ENCODE data around the gene JPH2.

JPH2 gene

DNA sequence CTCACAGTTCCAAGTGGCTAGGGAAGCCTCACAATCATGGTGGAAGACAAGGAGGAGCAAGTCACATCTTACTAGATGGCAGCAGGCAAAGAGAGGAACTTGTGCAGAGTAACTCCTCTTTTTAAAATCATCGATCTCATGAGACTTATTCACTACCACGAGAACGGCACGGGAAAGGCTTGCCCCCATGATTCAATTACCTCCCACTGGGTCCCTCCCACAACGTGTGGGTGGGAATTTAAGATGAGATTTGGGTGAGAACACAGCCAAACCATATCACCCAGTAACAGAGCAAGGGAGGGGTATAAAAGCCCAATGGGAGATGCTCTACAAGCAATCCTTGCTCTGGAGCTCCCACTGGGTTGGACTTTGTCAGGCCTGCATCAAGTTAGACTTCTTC is 80.4 kb downstream of the JPH2 start:
- H3K4me3 ChIP-seq (ENCODE audit: low read depth, low read length) = no peak overlapping the region
- TF ChIP-seq CTCF (IDR thresholded peaks at IDR 0.05; ENCODE audit: low read depth, low read length) (no peak), MYC (IDR thresholded peaks at IDR 0.05; ENCODE audit: low read depth, low read length) (no peak), MAX (IDR thresholded peaks at IDR 0.05; ENCODE audit: low read depth, low read length) (no peak), POLR2A (IDR thresholded peaks at IDR 0.05; ENCODE audit: extremely low read depth, insufficient read length) (no peak)
- no peak for DNase-seq (ENCODE audit: low read depth)

DNA sequence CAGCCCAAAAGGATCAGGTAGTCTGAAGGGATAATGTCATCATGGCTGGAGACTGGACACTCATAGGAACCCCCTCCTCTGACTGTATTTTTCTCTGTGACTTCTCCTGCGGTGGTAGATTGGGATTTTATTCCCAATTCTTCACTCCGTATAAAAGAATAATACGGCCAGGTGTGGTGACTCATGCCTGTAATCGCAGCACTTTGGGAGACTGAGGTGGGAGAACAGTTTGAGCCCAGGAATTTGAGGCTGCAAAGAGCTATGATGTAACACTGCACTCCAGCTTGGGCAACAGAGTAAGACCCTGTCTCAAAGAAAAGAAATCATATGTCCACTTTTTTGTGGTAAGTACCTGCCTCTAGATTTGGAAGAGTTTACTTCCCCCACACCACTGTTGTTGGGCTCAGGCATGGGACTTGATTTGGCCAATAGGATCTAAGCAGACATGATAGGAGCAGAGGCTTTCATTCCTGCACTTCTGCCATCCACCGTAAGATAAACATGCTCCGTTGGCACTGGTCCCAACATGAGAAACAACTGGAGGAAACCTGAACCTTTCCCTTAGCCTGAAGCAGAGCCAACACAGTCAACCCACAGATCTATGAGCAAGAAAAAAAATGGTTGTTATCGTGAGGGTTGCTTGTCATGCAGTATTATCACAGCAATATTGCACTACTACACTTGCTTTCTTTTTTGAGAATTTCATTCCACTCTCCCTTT is 82.0 kb downstream of the JPH2 start:
- TF ChIP-seq MAX (IDR thresholded peaks at IDR 0.05; ENCODE audit: low read depth, low read length) = no peak
- TF ChIP-seq CTCF (IDR thresholded peaks at IDR 0.05; ENCODE audit: low read depth, low read length) = no peak
- TF ChIP-seq POLR2A (IDR thresholded peaks at IDR 0.05; ENCODE audit: extremely low read depth, insufficient read length) = no peak
- no peak for TF ChIP-seq MYC (IDR thresholded peaks at IDR 0.05; ENCODE audit: low read depth, low read length)
- no peak for DNase-seq (ENCODE audit: low read depth)
- no peak overlapping the region for H3K4me3 ChIP-seq (ENCODE audit: low read depth, low read length)

- DNase-seq (ENCODE audit: low read depth) = no peak
- TF ChIP-seq POLR2A (IDR thresholded peaks at IDR 0.05; ENCODE audit: extremely low read depth, insufficient read length) (no peak), MYC (IDR thresholded peaks at IDR 0.05; ENCODE audit: low read depth, low read length) (no peak), MAX (IDR thresholded peaks at IDR 0.05; ENCODE audit: low read depth, low read length) (no peak), CTCF (IDR thresholded peaks at IDR 0.05; ENCODE audit: low read depth, low read length) (no peak)
- no peak overlapping the region for H3K4me3 ChIP-seq (ENCODE audit: low read depth, low read length)
Observed at GRCh38 chr20:44102582-44102981, 84.4 kb downstream of the JPH2 start.

GRCh38 chr20:44099832-44100231 is 87.2 kb downstream of the JPH2 start:
- no peak overlapping the region for H3K4me3 ChIP-seq (ENCODE audit: low read depth, low read length)
- no peak for TF ChIP-seq MAX (IDR thresholded peaks at IDR 0.05; ENCODE audit: low read depth, low read length)
- TF ChIP-seq MYC (IDR thresholded peaks at IDR 0.05; ENCODE audit: low read depth, low read length) = no peak
- TF ChIP-seq CTCF (IDR thresholded peaks at IDR 0.05; ENCODE audit: low read depth, low read length) = no peak
- no peak for TF ChIP-seq POLR2A (IDR thresholded peaks at IDR 0.05; ENCODE audit: extremely low read depth, insufficient read length)
- no peak for DNase-seq (ENCODE audit: low read depth)

GRCh38 chr20:44098657-44099056 is 88.3 kb downstream of the JPH2 start:
- no peak for DNase-seq (ENCODE audit: low read depth)
- H3K4me3 ChIP-seq (ENCODE audit: low read depth, low read length) = no peak overlapping the region
- TF ChIP-seq MYC (IDR thresholded peaks at IDR 0.05; ENCODE audit: low read depth, low read length) (no peak), CTCF (IDR thresholded peaks at IDR 0.05; ENCODE audit: low read depth, low read length) (no peak), MAX (IDR thresholded peaks at IDR 0.05; ENCODE audit: low read depth, low read length) (no peak), POLR2A (IDR thresholded peaks at IDR 0.05; ENCODE audit: extremely low read depth, insufficient read length) (no peak)
